Right cardiac atrium (tissue), 5 donors: ENCODE data around the gene TRAF2. TPM values are rescaled to one million over a fixed set of nuclear protein-coding genes. Genes with fewer than 3 reads are reported as not detected.

Source experiments
- ATAC-seq, 2 donors: fragments of 200-7000 bp; cut with Tn5 transposase; one replicate each; pipeline versions ENCODE4 v1.8.0 to v1.9.1; 2020; ENCODE audit warnings: moderate library complexity in 2 of 2, mild to moderate bottlenecking in 1 of 2
- DNase-seq, 3 donors: peaks; one replicate each; pipeline ENCODE4 v3.0.0-alpha.2; 2020
- H3K27ac ChIP-seq: one replicate; pipeline ENCODE4 v1.5.1; 2013; ENCODE audit warnings: mild to moderate bottlenecking, low read length, control low read depth, moderate library complexity
- H3K27me3 ChIP-seq: one replicate; pipeline ENCODE4 v1.6.1; 2013; ENCODE audit not compliant: control insufficient read depth, insufficient read depth
- H3K4me1 ChIP-seq: one replicate; pipeline ENCODE4 v1.6.1; 2013; ENCODE audit warnings: low read length; ENCODE audit not compliant: control insufficient read depth, insufficient read depth
- H3K4me3 ChIP-seq: one replicate; pipeline ENCODE4 v1.5.1; 2013; ENCODE audit warnings: low read length, control low read depth
- H3K9me3 ChIP-seq: one replicate; pipeline ENCODE4 v1.6.1; 2013; ENCODE audit warnings: low read length; ENCODE audit not compliant: control insufficient read depth
- WGBS: extraction: QIAGEN DNeasy Blood & Tissue Kit; methylation state at CpG from one replicate; pipeline ENCODE4 v1.1.7; 2013; 5-methylcytosine and 5-hydroxymethylcytosine counted together
- intact Hi-C, 4 donors: fragments of 100-400 bp; cut with DNase I; formaldehyde crosslinking; loops; one replicate each; pipeline versions ENCODE4 v1.11.0 to v1.14.0; 2022 to 2023
- polyA plus RNA-seq: library from polyadenylated mRNA; stranded (reverse); fragments of 200-250 nt; gene quantifications from one replicate; pipeline ENCODE4 v1.2.3, GENCODE V29; 2013
- total RNA-seq, 4 donors: library from RNA; stranded (reverse); fragmentation: NEBNext Ultra II Directional; extraction: Animal tissue kit (Norgen Biotek cat#: 25700); gene quantifications; one replicate each; pipeline ENCODE4 v1.2.1, GENCODE V29; 2021
- donor health status: healthy with polysubstance abuse.
- donor health status: DM: no; HTN: yes; CAD: no.
- donor health status: DM: no; HTN: no; CAD: no.
- donor health status: DM: no; HTN: yes; CAD: no; lungs with severe emphysema.
- donor health status: DM: yes; HTN: yes; CAD: no.

The TRAF2 gene
- total and polyA plus RNA-seq, 5 donors = 6.1 to 10.2 (median 8.2) TPM

GRCh38 chr9:136917902-136918301, 31.6 kb downstream of the TRAF2 start:
- no peaks in the 10 kb centered on the region for H3K9me3 ChIP-seq
- DNase-seq (peak in 1 of 3 donors; percentile 24), ATAC-seq (no peak)
- H3K4me1 ChIP-seq = no peaks in the 10 kb centered on the region
- H3K4me3 ChIP-seq = no peak overlapping the region
- 85% methylated on average over 11 of the region's 11 CpGs for WGBS
- no peak overlapping the region for H3K27ac ChIP-seq
- intact Hi-C loops = no loop called here
- H3K27me3 ChIP-seq = no peaks in the 10 kb centered on the region

- DNase-seq (peak in 1 of 3 donors; percentile 23), ATAC-seq (no peak)
- no peak overlapping the region for H3K27ac ChIP-seq
- no peaks in the 10 kb centered on the region for H3K4me1 ChIP-seq
- no peak overlapping the region for H3K4me3 ChIP-seq
- intact Hi-C loops = no loop called here
- no peaks in the 10 kb centered on the region for H3K27me3 ChIP-seq
- H3K9me3 ChIP-seq = no peaks in the 10 kb centered on the region
- WGBS = 97% methylated on average over 15 of the region's 15 CpGs
These were observed 33.8 kb downstream of the TRAF2 start for GRCh38 chr9:136920069-136920468.

- intact Hi-C loops = no loop called here
- WGBS = 98% methylated on average over 14 of the region's 14 CpGs
- Histone ChIP-seq H3K27ac (no peak overlapping the region), H3K4me3 (no peak overlapping the region), H3K27me3 (no peaks in the 10 kb centered on the region), H3K9me3 (no peaks in the 10 kb centered on the region), H3K4me1 (no peaks in the 10 kb centered on the region)
- ATAC-seq = no peak
- peak in 1 of 3 donors; percentile 24 for DNase-seq
These were observed 34.5 kb downstream of the TRAF2 start for GRCh38 chr9:136920734-136921231.

- Histone ChIP-seq H3K27me3 (no peaks in the 10 kb centered on the region), H3K4me3 (no peak overlapping the region), H3K4me1 (no peaks in the 10 kb centered on the region), H3K9me3 (no peaks in the 10 kb centered on the region), H3K27ac (no peak overlapping the region)
- ATAC-seq (peak; percentile 3 to 8), DNase-seq (peak in 1 of 3 donors; percentile 51)
- 65% methylated on average over 11 of the region's 11 CpGs for WGBS
- intact Hi-C loops = no loop called here
These were observed 35.0 kb downstream of the TRAF2 start for GRCh38 chr9:136921307-136921706.

- Histone ChIP-seq H3K4me3 (no peak overlapping the region), H3K27ac (peak overlapping the region; percentile 14), H3K4me1 (no peaks in the 10 kb centered on the region), H3K9me3 (no peaks in the 10 kb centered on the region), H3K27me3 (no peaks in the 10 kb centered on the region)
- ATAC-seq (peak; percentile 49 to 52), DNase-seq (peak in 2 of 3 donors; percentile 14 to 51)
- intact Hi-C loops = no loop called here
- 48% methylated on average over 10 of the region's 10 CpGs for WGBS
These were observed 35.4 kb downstream of the TRAF2 start for GRCh38 chr9:136921718-136922117.

- Histone ChIP-seq H3K27ac (peak overlapping the region; percentile 14), H3K4me1 (no peaks in the 10 kb centered on the region)
- WGBS = 89% methylated on average over 19 of the region's 19 CpGs
These were observed 36.2 kb downstream of the TRAF2 start for GRCh38 chr9:136922540-136922939.

GRCh38 chr9:136923881-136924280, 37.6 kb downstream of the TRAF2 start:
- 97% methylated on average over 19 of the region's 19 CpGs for WGBS

More at GRCh38 chr9:136922540-136922939, 36.2 kb downstream of the TRAF2 start:
- ATAC-seq (peak in 1 of 2 donors; percentile 8), DNase-seq (peak in 1 of 3 donors; percentile 18)
- Histone ChIP-seq H3K4me3 (no peak overlapping the region), H3K9me3 (no peaks in the 10 kb centered on the region), H3K27me3 (no peaks in the 10 kb centered on the region)
- intact Hi-C loops = no loop called here

GRCh38 chr9:136925414-136926153, 39.3 kb downstream of the TRAF2 start:
- WGBS = 72% methylated on average over 33 of the region's 33 CpGs
- Histone ChIP-seq H3K4me3 (no peak overlapping the region), H3K4me1 (no peaks in the 10 kb centered on the region), H3K9me3 (no peaks in the 10 kb centered on the region), H3K27me3 (no peaks in the 10 kb centered on the region), H3K27ac (peak overlapping the region; percentile 2)
- DNase-seq = peak in 2 of 3 donors; percentile 52 to 73
- ATAC-seq = peak in 1 of 2 donors; percentile 16
- intact Hi-C loops = no loop called here

More at GRCh38 chr9:136923881-136924280, 37.6 kb downstream of the TRAF2 start:
- DNase-seq (peak in 1 of 3 donors; percentile 22), ATAC-seq (no peak)
- Histone ChIP-seq H3K9me3 (no peaks in the 10 kb centered on the region), H3K27me3 (no peaks in the 10 kb centered on the region), H3K4me3 (no peak overlapping the region), H3K27ac (no peak overlapping the region), H3K4me1 (no peaks in the 10 kb centered on the region)
- intact Hi-C loops = no loop called here

GRCh38 chr9:136926154-136926704, 39.9 kb downstream of the TRAF2 start:
- WGBS = 89% methylated on average over 9 of the region's 9 CpGs
- ATAC-seq (no peak), DNase-seq (peak in 1 of 3 donors; percentile 18)
- Histone ChIP-seq H3K4me1 (no peaks in the 10 kb centered on the region), H3K4me3 (no peak overlapping the region), H3K27me3 (no peaks in the 10 kb centered on the region), H3K9me3 (no peaks in the 10 kb centered on the region), H3K27ac (no peak overlapping the region)
- intact Hi-C loops = no loop called here

GRCh38 chr9:136926749-136927148, 40.4 kb downstream of the TRAF2 start:
- intact Hi-C loops = no loop called here
- no peaks in the 10 kb centered on the region for H3K9me3 ChIP-seq
- DNase-seq = peak in 1 of 3 donors; percentile 47
- H3K4me3 ChIP-seq = no peak overlapping the region
- no peak for ATAC-seq
- no peaks in the 10 kb centered on the region for H3K4me1 ChIP-seq
- 95% methylated on average over 13 of the region's 13 CpGs for WGBS
- no peaks in the 10 kb centered on the region for H3K27me3 ChIP-seq
- H3K27ac ChIP-seq = no peak overlapping the region
